Hematopoietic multipotent progenitor cell (in vitro differentiated cells): Measurements from ENCODE around the gene HIPK4. TPM values are rescaled to one million over a fixed set of nuclear protein-coding genes. Genes with fewer than 3 reads are reported as not detected.
"Not testable (repeated sequence)": the region's sequence is repeated elsewhere in the genome, so short reads cannot be mapped to it uniquely, and the experiment has no call there.

ENCODE experiments used
- DNase-seq, 3 donors: peaks; one replicate each; pipeline ENCODE4 v3.0.0-alpha.2; 2011 to 2015; ENCODE audit warnings: low read depth in 2 of 3, low spot score in 2 of 3
- small RNA-seq: library from RNA; depleted of rRNA; stranded (forward); fragments of <200 nt; gene quantifications from one replicate; pipeline ENCODE3, GENCODE V24; 2012
- total RNA-seq: library from RNA; depleted of rRNA; stranded (reverse); fragments of >200 nt; gene quantifications from one replicate; pipeline ENCODE4 v1.2.3, GENCODE V29; 2012

The HIPK4 gene
- total RNA-seq, 1 donor: 0.27 TPM

- no peak for DNase-seq
Observed at GRCh38 chr19:40341601-40342482, 48.1 kb downstream of the HIPK4 start.

- DNase-seq: no peak
Observed at GRCh38 chr19:40339018-40339728, 50.8 kb downstream of the HIPK4 start.

DNA sequence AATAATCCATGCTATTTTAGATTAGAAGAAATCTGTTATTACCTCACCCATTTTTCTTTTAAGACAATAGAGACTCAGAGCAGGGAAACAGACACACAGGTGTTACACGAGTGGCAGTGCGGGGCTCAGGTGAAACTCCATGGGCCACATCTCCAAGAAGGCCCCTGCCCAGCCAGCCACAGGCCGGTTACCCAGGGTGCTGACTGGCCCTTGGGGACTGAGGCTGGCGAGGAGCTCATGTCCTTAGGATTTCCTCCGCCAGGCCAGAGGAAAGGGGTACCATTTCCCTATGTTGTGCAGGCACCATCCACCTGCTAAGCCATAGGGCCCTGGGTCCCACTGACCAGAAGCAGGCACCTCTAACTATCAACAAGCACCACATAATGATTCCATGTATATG is 52.4 kb downstream of the HIPK4 start:
- no peak for DNase-seq

DNA sequence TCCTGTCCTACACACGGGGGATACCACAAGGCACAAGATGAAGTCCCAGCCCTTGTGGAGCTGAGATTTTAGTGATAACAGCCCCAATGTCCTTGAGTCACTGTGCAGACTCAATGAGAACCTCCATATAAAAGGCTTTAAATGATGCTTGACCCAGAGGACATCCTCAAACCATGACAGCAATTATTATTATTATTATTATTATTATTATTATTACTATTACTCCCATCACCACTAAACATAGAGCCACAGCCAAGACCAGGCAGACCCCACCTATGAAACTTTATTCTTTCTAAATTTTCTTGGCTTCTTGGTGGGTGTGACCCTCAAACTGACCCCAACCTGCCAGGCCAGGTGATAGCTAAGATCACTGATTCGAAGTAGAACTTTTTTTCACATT is 52.9 kb downstream of the HIPK4 start:
- no peak for DNase-seq

DNA sequence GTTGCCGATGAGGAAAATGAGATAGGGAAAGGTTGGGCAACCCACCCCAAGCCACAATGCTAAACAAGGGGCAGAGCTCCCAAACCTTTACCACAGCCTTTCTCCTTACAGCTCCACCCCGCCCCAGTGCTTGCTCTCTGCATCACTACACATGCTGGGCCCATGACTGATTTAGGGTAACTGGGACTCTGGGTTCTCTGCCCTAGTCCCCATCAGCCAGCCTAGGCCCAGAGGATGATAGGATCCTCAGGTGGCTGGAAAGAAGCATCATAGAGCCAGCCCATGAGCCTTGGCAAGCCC is 53.4 kb downstream of the HIPK4 start:
- DNase-seq: no peak

DNA sequence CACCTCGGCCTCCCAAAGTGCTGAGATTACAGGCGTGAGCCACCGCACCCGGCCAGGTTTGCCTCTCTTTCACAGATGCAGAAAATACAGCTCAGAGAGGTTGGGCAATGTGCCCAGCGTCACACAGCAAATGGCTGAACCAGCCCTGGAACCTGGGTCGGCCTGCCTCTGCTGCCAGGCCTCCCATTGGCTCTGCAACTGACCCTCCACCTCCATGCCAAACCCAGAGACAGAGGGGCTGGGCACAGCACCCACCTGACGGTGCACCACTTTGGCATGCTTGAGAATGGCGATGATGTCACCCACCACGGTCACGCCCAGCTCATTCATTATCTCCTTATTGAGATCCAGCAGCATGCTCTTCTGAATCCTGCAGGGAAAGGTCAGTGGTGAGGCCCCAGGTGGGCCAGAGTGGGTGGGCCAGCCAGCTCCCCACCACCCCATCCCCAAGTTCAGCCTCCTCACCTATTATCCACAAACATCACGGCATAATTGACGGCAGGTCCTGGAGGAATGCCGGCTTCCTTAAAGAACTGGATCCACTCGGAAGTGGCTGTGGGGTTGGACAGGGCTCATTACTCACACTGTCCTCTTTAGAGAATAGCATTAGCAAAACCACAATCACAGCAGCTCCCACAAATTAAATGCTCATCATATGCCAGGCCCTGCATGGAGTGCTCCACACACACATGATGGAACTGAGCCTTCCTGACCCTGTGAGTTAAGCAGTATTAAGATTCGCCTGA is 54.0 kb downstream of the HIPK4 start:
- DNase-seq: no peak

GRCh38 chr19:40335101-40335500 is 54.9 kb downstream of the HIPK4 start:
- no peak for DNase-seq

DNA sequence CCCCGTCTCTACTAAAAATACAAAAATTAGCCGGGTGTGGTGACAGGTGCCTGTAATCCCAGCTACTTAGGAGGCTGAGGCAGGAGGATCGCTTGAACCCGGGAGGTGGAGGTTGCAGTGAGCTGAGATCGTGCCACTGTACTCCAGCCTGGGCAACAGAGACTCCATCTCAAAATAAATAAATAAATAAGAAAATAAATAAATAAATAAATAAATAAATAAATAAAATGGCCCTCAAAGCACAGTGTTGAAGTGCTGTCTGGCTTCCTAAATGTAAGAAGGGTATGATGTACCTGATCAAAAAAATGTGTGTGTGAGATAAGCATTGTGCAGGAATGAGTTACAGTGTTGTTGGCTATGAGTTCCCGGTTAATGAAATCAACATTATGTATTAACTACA is 56.9 kb downstream of the HIPK4 start:
- not testable (repeated sequence) for DNase-seq

- DNase-seq: no peak
Observed at GRCh38 chr19:40332669-40333068, 57.3 kb downstream of the HIPK4 start.

GRCh38 chr19:40331052-40331451 is 58.9 kb downstream of the HIPK4 start:
- no peak for DNase-seq

Small RNA genes lying within 50 kb of the gene (small RNA-seq; reads per million reads assigned to genes)
- gene MIR6796: not detected
- gene RF00019: not detected

Other genes with a start within 250 kb of the HIPK4 start
- gene MAP3K10, start 198.8 kb downstream of the HIPK4 start, total RNA-seq: 8.3 TPM
- gene TTC9B, start 171.8 kb downstream of the HIPK4 start, total RNA-seq: under 0.01 TPM
- gene CCNP, start 163.5 kb downstream of the HIPK4 start, total RNA-seq: 0.27 TPM
- 112 TPM for gene AKT2, start 104.8 kb downstream of the HIPK4 start, total RNA-seq
- 12.1 TPM for gene C19orf47, start 41.8 kb downstream of the HIPK4 start, total RNA-seq
- 229 TPM for gene PLD3, start 41.5 kb downstream of the HIPK4 start, total RNA-seq
- 2.2 TPM for gene PRX, start 23.2 kb upstream of the HIPK4 start, total RNA-seq
- gene SERTAD1, start 35.8 kb upstream of the HIPK4 start, total RNA-seq: 19.1 TPM
- 19.1 TPM for gene SERTAD3, start 54.2 kb upstream of the HIPK4 start, total RNA-seq
- 150 TPM for gene BLVRB, start 75.6 kb upstream of the HIPK4 start, total RNA-seq
- gene SPTBN4, start 76.8 kb upstream of the HIPK4 start, total RNA-seq: 0.27 TPM
- 91.3 TPM for gene SHKBP1, start 186.7 kb upstream of the HIPK4 start, total RNA-seq
- gene LTBP4, start 211.2 kb upstream of the HIPK4 start, total RNA-seq: 103 TPM